ENCODE data around the gene BCAS3. TPM values are rescaled to one million over a fixed set of nuclear protein-coding genes. Genes with fewer than 3 reads are reported as not detected.

The BCAS3 gene
- total RNA-seq, 1 donor from 2014 or later, result 38.1 TPM

DNA sequence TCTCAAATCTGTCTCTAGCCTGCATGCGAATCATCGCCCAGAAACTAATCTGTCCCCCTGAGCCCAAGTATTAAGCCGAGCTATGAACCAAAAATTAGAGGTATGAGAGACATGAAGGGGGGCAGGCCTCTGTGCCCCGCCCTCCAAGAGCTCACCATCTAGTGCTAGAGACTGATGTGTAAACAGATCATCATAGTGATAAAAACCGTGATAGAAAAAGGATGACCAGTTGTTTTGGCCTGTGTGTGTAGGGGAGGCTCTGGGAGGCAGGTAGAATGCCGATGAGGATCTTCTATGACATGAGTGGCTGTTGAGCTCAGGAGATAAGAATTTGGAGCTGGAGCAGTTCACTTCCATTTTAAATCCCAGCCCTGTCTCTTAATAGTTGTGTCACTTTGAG lies 632.9 kb downstream of the BCAS3 start:
- H3K27ac Mint-ChIP-seq (ENCODE audit: unreplicated experiment), result no peak overlapping the region
- H3K4me1 Mint-ChIP-seq (ENCODE audit: unreplicated experiment), result no peaks in the 10 kb centered on the region
- no peaks in the 10 kb centered on the region for H3K36me3 Mint-ChIP-seq (ENCODE audit: low read depth, unreplicated experiment)
- no peak overlapping the region for H3K4me3 Mint-ChIP-seq (ENCODE audit: unreplicated experiment)
- no peaks in the 10 kb centered on the region for H3K9me3 Mint-ChIP-seq (ENCODE audit: unreplicated experiment)
- no peaks in the 10 kb centered on the region for H3K27me3 Mint-ChIP-seq (ENCODE audit: unreplicated experiment)
- DNase-seq (ENCODE audit: low spot score), result no peak
- TF ChIP-seq, protein P1, sequence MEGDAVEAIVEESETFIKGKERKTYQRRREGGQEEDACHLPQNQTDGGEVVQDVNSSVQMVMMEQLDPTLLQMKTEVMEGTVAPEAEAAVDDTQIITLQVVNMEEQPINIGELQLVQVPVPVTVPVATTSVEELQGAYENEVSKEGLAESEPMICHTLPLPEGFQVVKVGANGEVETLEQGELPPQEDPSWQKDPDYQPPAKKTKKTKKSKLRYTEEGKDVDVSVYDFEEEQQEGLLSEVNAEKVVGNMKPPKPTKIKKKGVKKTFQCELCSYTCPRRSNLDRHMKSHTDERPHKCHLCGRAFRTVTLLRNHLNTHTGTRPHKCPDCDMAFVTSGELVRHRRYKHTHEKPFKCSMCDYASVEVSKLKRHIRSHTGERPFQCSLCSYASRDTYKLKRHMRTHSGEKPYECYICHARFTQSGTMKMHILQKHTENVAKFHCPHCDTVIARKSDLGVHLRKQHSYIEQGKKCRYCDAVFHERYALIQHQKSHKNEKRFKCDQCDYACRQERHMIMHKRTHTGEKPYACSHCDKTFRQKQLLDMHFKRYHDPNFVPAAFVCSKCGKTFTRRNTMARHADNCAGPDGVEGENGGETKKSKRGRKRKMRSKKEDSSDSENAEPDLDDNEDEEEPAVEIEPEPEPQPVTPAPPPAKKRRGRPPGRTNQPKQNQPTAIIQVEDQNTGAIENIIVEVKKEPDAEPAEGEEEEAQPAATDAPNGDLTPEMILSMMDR (IDR thresholded peaks at IDR 0.05; ENCODE audit: unreplicated experiment), result no peak

DNA sequence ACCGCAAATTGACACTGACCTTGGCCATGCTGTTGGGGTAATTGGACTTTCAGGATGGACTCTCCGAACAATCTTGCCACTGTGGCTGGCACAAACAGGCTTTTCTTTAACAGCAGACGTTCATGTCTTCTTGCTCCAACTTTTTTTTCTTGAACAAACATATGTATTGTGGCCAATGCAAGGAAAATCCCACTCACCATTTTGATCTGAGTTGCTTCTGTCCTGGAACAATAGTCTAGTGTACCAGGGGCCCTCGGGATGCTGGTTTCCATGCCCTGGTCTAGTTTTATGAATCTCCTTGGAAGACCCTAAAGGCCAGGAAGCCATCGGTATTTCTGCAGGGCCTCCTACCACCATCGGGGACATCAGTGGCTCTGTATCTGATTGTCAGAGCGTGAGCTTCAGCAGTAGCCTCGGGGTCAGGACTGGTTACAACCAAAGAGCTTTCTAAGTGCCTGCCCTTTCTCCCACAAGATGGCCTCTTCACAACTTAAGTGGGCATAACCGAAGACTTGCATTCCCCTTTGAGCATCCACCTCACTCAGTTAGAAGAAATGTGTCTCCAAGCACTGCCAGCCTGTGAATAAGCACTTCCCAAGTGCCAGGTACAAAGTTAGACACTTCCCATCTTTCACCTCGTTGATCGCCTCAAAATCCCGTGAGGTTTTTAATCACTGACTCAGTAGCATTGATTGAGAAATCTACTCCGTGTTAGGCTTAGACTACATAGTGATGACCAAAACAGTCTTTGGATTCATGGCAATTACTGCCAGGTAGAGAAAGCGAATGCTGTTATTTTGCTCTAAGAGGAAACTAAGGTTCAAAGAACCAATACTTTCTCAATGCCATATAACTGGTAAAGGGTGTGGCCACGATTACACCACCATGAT lies 635.0 kb downstream of the BCAS3 start:
- DNase-seq (ENCODE audit: low spot score), result no peak
- H3K4me3 Mint-ChIP-seq (ENCODE audit: unreplicated experiment), result no peak overlapping the region
- H3K4me1 Mint-ChIP-seq (ENCODE audit: unreplicated experiment), result no peaks in the 10 kb centered on the region
- peaks cover 3% of the 10 kb centered on the region for H3K27me3 Mint-ChIP-seq (ENCODE audit: unreplicated experiment)
- TF ChIP-seq, protein P1 (IDR thresholded peaks at IDR 0.05; ENCODE audit: unreplicated experiment), result no peak
- no peak overlapping the region for H3K27ac Mint-ChIP-seq (ENCODE audit: unreplicated experiment)
- no peaks in the 10 kb centered on the region for H3K36me3 Mint-ChIP-seq (ENCODE audit: low read depth, unreplicated experiment)
- no peaks in the 10 kb centered on the region for H3K9me3 Mint-ChIP-seq (ENCODE audit: unreplicated experiment)

DNA sequence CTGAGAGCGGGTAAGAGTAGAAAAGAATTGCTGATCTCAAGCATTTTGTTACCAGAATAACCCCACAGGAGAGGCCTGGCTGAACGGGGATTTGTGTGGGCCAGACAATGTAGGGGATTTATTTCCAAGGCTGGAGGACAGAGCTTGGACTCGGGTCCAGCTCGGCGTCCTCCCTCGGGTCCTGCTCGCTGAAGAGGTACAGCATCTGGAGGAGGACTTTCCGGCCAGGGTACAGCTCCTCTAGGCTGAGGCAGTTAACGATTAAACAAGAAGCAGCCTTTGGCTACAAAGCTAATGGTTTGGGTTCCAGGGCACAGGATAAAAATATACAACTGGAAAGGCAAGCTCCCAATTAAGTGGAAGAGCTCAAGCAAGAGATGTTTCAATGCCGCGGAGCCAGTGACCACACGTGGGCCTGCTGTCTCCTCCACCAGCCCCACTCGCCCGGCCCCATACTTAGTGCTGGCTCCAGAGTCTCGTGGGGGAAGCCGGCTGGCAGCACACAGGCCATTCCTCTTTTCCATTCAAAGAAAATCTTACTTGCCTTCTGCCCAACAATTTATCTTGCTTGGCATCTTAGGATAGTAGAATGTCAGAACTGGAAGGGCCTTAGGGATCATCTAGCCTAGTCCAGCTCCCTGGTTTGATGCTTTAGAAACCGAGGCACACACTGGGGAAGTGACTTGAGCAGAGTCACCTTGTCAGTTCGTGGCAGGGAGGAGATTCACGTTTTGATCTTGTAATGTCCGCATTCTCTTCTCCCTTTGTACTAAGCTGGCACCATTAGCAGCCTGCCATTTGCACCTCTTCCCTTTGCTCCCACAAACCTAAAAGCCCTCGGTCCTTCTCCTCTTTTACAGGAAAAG lies 636.0 kb downstream of the BCAS3 start:
- H3K9me3 Mint-ChIP-seq (ENCODE audit: unreplicated experiment), result no peaks in the 10 kb centered on the region
- H3K4me1 Mint-ChIP-seq (ENCODE audit: unreplicated experiment), result no peaks in the 10 kb centered on the region
- TF ChIP-seq, protein P1 (IDR thresholded peaks at IDR 0.05; ENCODE audit: unreplicated experiment), result no peak
- DNase-seq (ENCODE audit: low spot score), result no peak
- no peak overlapping the region for H3K27ac Mint-ChIP-seq (ENCODE audit: unreplicated experiment)
- H3K36me3 Mint-ChIP-seq (ENCODE audit: low read depth, unreplicated experiment), result no peaks in the 10 kb centered on the region
- peaks cover 3% of the 10 kb centered on the region for H3K27me3 Mint-ChIP-seq (ENCODE audit: unreplicated experiment)
- no peak overlapping the region for H3K4me3 Mint-ChIP-seq (ENCODE audit: unreplicated experiment)

DNA sequence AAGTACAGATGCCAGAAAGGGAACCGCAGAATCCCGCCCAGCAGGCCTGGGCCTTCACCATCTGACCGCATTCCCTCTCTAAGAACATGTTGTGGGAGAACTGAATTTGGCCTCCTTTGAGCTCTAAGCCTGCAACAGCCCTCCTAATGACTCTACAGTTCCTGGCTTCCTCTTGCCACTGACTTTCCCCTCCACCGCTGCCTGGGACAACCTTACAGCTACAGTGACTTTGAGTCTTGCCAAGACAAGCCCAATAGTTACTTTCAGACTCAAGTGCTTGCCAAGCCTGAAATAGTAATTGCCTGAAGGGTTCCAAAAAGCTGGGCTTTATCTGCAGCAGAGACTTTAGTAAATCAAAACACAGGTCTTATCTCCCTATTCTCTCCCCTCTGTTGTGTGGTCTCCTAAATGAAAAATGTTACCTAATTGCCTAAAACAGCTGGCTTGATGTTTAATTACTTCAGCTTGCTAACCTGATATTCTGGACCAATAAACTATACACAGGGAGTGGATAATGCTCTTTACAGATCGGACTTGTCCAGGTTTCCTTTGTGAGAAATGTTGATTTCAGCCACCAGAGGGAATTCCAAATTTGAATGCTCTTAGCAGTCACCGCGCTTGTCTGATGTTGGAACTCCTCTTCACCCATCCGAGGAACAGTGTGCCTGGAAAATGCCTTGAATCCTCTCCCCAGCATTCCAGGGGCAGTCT lies 636.9 kb downstream of the BCAS3 start:
- TF ChIP-seq, protein P1 (IDR thresholded peaks at IDR 0.05; ENCODE audit: unreplicated experiment), result no peak
- no peak for DNase-seq (ENCODE audit: low spot score)
- H3K9me3 Mint-ChIP-seq (ENCODE audit: unreplicated experiment), result no peaks in the 10 kb centered on the region
- no peak overlapping the region for H3K27ac Mint-ChIP-seq (ENCODE audit: unreplicated experiment)
- no peaks in the 10 kb centered on the region for H3K4me1 Mint-ChIP-seq (ENCODE audit: unreplicated experiment)
- no peak overlapping the region for H3K4me3 Mint-ChIP-seq (ENCODE audit: unreplicated experiment)
- peaks cover 3% of the 10 kb centered on the region for H3K27me3 Mint-ChIP-seq (ENCODE audit: unreplicated experiment)
- no peaks in the 10 kb centered on the region for H3K36me3 Mint-ChIP-seq (ENCODE audit: low read depth, unreplicated experiment)
